Upper lobe of right lung (tissue), 1 donor: ENCODE data around the gene RNF167. TPM values are rescaled to one million over a fixed set of nuclear protein-coding genes. Genes with fewer than 3 reads are reported as not detected.
A peak's percentile ranks its signal among the peaks of the same experiment; 100 is the strongest.

Experiments used
- ATAC-seq: fragments of 200-7000 bp; cut with Tn5 transposase; one replicate; pipeline ENCODE4 v1.9.1; 2020; ENCODE audit warnings: mild to moderate bottlenecking, moderate library complexity
- DNase-seq: peaks from one replicate; pipeline ENCODE4 v3.0.0-alpha.2; 2020
- H3K27ac ChIP-seq: fragments of 200-600 bp; one replicate; pipeline ENCODE4 v1.8.0; 2022
- H3K27me3 ChIP-seq: fragments of 200-600 bp; one replicate; pipeline ENCODE4 v1.8.0; 2022; ENCODE audit warnings: mild to moderate bottlenecking
- H3K36me3 ChIP-seq: fragments of 200-600 bp; one replicate; pipeline ENCODE4 v1.8.0; 2022
- H3K4me1 ChIP-seq: fragments of 200-600 bp; one replicate; pipeline ENCODE4 v1.8.0; 2022
- H3K4me3 ChIP-seq: fragments of 200-600 bp; one replicate; pipeline ENCODE4 v1.8.0; 2022; ENCODE audit warnings: mild to moderate bottlenecking
- H3K9me3 ChIP-seq: fragments of 200-600 bp; one replicate; pipeline ENCODE4 v1.8.0; 2022
- intact Hi-C: fragments of 100-400 bp; cut with DNase I; formaldehyde crosslinking; loops from one replicate; pipeline ENCODE4 v1.11.0; 2022
- total RNA-seq: library from RNA; stranded (reverse); fragmentation: NEBNext Ultra II Directional; extraction: Animal tissue kit (Norgen Biotek cat#: 25700); gene quantifications from one replicate; pipeline ENCODE4 v1.2.1, GENCODE V29; 2021
- TF ChIP-seq, protein P1 (sequence below): fragments of 200-600 bp; IDR thresholded peaks from one replicate; pipeline ENCODE4 v1.8.0; 2022; ENCODE audit warnings: antibody characterized with exemption
- donor health status: DM: no; HTN: yes; CAD: no; lungs with severe emphysema.

Gene RNF167
- total RNA-seq, 1 donor from 2014 or later, result 92.9 TPM

DNA sequence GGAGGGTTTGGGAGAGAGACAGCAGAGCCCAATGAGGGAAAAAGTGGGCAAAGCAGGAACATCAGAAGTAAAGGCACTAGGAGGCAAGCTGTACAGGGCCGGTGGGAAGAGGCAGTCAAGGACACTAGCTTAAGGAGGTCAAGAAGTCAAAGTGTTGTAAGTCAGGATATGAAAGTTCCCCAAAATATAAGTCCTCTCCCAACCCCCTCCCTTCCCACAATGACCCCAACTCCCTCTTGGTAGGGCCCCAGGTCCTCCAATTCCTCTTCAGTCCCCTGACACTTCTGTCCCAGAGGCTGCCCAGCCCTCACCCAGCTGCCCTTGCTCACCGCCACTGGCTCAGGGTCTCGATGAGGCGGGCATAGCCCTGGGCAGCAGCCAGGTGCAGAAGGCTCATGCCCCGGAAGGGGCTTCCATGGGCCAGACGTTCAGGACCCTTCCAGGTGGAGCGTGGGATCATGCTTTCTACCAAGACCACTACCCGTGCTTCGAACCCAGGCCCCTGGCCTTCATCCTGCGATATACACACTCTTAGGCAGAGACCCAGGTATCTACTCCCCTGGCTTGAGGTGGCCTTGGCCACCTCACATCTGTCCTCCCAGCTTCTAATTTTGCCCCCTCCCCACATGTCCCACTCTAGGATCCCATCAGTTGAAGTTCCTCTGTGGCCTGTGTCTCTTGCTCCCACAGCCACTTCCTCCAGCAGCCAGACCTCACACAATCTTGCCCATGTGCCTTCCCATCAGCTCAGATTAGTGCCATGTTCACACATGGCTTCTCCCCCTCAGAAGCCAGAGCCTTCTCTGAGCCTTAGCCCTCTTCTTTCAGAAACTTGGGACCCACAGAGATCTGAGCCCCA is 33.4 kb downstream of the RNF167 start:
- ATAC-seq (peak; percentile 9), DNase-seq (no peak)
- Histone ChIP-seq H3K4me1 (peaks cover 13% of the 10 kb centered on the region), H3K9me3 (no peaks in the 10 kb centered on the region), H3K27me3 (no peaks in the 10 kb centered on the region), H3K4me3 (no peak overlapping the region), H3K27ac (no peak overlapping the region), H3K36me3 (peaks cover 73% of the 10 kb centered on the region)
- intact Hi-C loops, result no loop called here
- TF ChIP-seq, protein P1, sequence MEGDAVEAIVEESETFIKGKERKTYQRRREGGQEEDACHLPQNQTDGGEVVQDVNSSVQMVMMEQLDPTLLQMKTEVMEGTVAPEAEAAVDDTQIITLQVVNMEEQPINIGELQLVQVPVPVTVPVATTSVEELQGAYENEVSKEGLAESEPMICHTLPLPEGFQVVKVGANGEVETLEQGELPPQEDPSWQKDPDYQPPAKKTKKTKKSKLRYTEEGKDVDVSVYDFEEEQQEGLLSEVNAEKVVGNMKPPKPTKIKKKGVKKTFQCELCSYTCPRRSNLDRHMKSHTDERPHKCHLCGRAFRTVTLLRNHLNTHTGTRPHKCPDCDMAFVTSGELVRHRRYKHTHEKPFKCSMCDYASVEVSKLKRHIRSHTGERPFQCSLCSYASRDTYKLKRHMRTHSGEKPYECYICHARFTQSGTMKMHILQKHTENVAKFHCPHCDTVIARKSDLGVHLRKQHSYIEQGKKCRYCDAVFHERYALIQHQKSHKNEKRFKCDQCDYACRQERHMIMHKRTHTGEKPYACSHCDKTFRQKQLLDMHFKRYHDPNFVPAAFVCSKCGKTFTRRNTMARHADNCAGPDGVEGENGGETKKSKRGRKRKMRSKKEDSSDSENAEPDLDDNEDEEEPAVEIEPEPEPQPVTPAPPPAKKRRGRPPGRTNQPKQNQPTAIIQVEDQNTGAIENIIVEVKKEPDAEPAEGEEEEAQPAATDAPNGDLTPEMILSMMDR, result no peak

DNA sequence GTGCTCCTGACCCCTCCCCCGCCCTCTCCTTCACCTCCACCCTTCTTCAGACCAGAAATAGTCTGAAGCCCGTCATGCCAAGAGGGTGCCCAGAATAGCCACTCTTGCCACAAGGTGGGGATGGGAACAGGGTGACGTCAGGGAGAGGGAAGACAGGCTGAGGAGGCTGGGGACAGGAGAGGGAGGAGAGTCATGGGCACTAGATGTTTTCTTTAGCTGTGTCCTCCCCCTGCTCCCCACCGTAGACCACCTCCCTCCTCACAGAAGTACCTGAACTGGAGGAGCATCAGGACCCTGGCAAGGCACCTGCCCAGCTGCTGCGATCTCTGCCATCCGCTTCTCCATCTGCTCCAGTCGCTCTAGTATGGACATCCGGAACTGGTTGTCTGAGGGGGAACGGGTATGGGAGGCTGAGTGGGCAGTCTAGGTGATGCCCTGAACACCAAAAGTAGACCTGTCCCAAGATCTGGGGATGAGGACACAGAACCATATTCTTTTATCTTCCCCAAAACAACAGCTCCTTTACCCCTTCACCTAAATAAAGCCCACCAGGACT is 34.1 kb downstream of the RNF167 start:
- TF ChIP-seq, protein P1, result no peak
- Histone ChIP-seq H3K27me3 (no peaks in the 10 kb centered on the region), H3K36me3 (peaks cover 75% of the 10 kb centered on the region), H3K27ac (no peak overlapping the region), H3K4me3 (no peak overlapping the region), H3K4me1 (peaks cover 6% of the 10 kb centered on the region), H3K9me3 (no peaks in the 10 kb centered on the region)
- ATAC-seq (no peak), DNase-seq (no peak)
- intact Hi-C loops, result no loop called here

DNA sequence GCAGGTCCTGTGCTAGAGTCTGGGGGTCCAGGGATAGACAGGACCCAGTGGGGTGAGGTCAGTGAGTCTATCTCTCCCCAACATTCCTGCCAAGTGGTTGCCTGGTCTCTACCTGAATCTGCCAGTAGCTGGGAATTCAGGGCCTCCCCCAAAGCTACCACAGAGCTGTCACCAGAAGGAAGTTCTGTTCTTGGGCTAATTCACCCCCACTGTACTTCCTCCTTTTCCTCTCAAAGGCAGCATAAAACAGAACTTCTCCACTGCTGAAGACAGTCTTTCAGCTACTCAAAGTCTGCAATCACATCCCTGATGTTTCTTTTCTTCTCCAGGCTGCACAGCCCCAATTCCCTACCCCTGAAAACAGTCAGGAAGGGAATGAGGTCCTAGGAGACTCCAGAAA is 38.7 kb downstream of the RNF167 start:
- TF ChIP-seq, protein P1, result no peak
- Histone ChIP-seq H3K4me3 (no peak overlapping the region), H3K27me3 (no peaks in the 10 kb centered on the region), H3K9me3 (no peaks in the 10 kb centered on the region), H3K4me1 (peaks cover 3% of the 10 kb centered on the region), H3K36me3 (peaks cover 70% of the 10 kb centered on the region), H3K27ac (no peak overlapping the region)
- DNase-seq, result no peak
- peak; percentile 71 for ATAC-seq
- intact Hi-C loops, result no loop called here

DNA sequence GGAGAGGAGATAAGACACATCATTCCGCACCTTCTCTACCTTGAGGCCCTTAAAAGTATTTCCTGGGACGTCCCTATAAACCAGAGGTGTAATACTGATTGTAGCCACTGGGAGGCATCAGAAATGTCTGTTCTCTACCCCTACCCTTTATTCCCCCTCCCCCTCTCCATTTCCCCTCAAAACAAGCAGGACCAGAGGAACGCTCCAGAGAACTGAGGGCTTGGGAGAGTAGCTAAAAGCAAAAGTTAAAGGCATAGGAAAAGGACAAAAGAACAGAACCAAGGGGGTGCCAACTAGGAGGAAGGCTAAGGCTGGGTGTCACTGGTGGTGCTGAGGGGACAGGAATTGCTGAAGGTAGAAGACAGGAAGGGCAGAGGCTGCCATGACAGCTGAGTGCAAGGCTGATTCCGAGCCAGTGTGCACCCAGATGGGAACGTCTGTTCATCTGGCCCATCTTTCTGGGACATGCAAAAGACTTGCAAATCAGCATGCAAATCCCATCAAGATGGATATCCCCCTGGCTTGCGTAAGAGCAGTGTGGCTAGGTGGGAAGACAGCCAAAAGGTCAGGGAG is 40.7 kb downstream of the RNF167 start:
- peaks cover 64% of the 10 kb centered on the region for H3K36me3 ChIP-seq
- intact Hi-C loops, result loop anchor here (10.0 kb wide), 1 partner anchor 84 kb away; no protein-coding TSS in a partner anchor
- no peaks in the 10 kb centered on the region for H3K9me3 ChIP-seq
- peak; percentile 75 for ATAC-seq
- no peaks in the 10 kb centered on the region for H3K27me3 ChIP-seq
- H3K4me1 ChIP-seq, result peaks cover 3% of the 10 kb centered on the region
- DNase-seq, result no peak
- no peak overlapping the region for H3K4me3 ChIP-seq
- TF ChIP-seq, protein P1, result peak; percentile 80
- H3K27ac ChIP-seq, result no peak overlapping the region

DNA sequence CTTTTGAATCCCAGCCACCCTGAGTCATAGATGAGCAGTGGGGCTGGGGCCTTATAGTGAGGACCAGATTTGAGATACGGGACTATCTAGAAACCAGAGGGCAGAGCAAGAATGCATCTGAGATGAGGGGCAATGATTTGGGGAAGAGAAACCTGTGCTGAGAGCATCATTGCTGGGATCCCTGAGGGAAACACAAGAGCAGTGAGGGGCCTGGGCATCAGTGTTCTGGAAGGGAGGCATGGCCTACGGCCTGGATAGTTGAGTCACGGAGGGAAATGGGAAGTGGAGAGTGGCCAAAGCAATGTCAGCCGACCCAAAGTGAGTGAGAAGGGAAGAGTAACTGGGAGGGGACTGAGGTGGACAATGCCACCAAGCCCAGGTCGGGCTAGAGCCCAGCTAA is 42.2 kb downstream of the RNF167 start:
- TF ChIP-seq, protein P1, result no peak
- H3K4me1 ChIP-seq, result peaks cover 6% of the 10 kb centered on the region
- no peaks in the 10 kb centered on the region for H3K27me3 ChIP-seq
- no peak overlapping the region for H3K27ac ChIP-seq
- H3K9me3 ChIP-seq, result no peaks in the 10 kb centered on the region
- ATAC-seq (no peak), DNase-seq (no peak)
- intact Hi-C loops, result loop anchor here (10.0 kb wide), 1 partner anchor 82 kb away; no protein-coding TSS in a partner anchor
- H3K36me3 ChIP-seq, result peaks cover 49% of the 10 kb centered on the region
- H3K4me3 ChIP-seq, result no peak overlapping the region
